Lung (tissue), 12 donors: ENCODE data around the gene TMEM161A. TPM values are rescaled to one million over a fixed set of nuclear protein-coding genes. Genes with fewer than 3 reads are reported as not detected.

Source experiments
- ATAC-seq: fragments of 200-7000 bp; cut with Tn5 transposase; one replicate; pipeline ENCODE4 v1.9.1; 2020; ENCODE audit warnings: moderate number of reproducible peaks; ENCODE audit not compliant: insufficient read depth, low FRiP score
- DNase-seq, 3 donors: peaks; one replicate each; pipeline ENCODE4 v3.0.0-alpha.2; 2013 to 2017
- H3K27ac ChIP-seq, 2 donors: one replicate each; pipeline ENCODE4 v1.5.1; 2013; ENCODE audit warnings: mild to moderate bottlenecking in 2 of 2, moderate library complexity in 2 of 2, control low read depth in 1 of 2, inconsistent platforms in 1 of 2, low read depth in 1 of 2, low read length in 1 of 2
- H3K27me3 ChIP-seq, 3 donors: one replicate each; pipeline ENCODE4 v1.5.1; 2013; ENCODE audit warnings: low read length in 2 of 3; ENCODE audit not compliant: control insufficient read depth in 3 of 3, insufficient read depth in 3 of 3
- H3K36me3 ChIP-seq, 4 donors: one replicate each; pipeline ENCODE4 v1.5.1; 2013; ENCODE audit warnings: low read length in 4 of 4, mild to moderate bottlenecking in 1 of 4, moderate library complexity in 1 of 4; ENCODE audit not compliant: control insufficient read depth in 4 of 4, insufficient read depth in 4 of 4
- H3K4me1 ChIP-seq, 5 donors: one replicate each; pipeline ENCODE4 v1.5.1; 2013; ENCODE audit warnings: low read length in 5 of 5, mild to moderate bottlenecking in 2 of 5, moderate library complexity in 1 of 5; ENCODE audit not compliant: control insufficient read depth in 5 of 5, insufficient read depth in 5 of 5
- H3K4me3 ChIP-seq: one replicate; pipeline ENCODE4 v1.5.1; 2013; ENCODE audit warnings: mild to moderate bottlenecking, control low read depth, moderate library complexity
- H3K9ac ChIP-seq, 2 donors: one replicate each; pipeline ENCODE4 v1.5.1; 2013; ENCODE audit warnings: low read length in 2 of 2, control low read depth in 1 of 2; ENCODE audit not compliant: insufficient read depth in 1 of 2
- H3K9me3 ChIP-seq, 4 donors: one replicate each; pipeline ENCODE4 v1.5.1; 2013; ENCODE audit warnings: low read length in 3 of 4, mild to moderate bottlenecking in 1 of 4, moderate library complexity in 1 of 4; ENCODE audit not compliant: control insufficient read depth in 4 of 4, insufficient read depth in 3 of 4
- WGBS, 2 donors: extraction: QIAGEN DNeasy Blood & Tissue Kit; methylation state at CpG; one replicate each; pipeline ENCODE4 v1.1.7; 2013; 5-methylcytosine and 5-hydroxymethylcytosine counted together
- polyA plus RNA-seq, 2 donors: library from polyadenylated mRNA; stranded (reverse); fragments of 200-250 nt; gene quantifications; one replicate each; pipeline ENCODE4 v1.2.1, GENCODE V29; 2013
- total RNA-seq, 2 donors: library from RNA; depleted of rRNA in 1 of 2; stranded (reverse); fragments of >200 nt in 1 of 2; gene quantifications; one replicate each; pipeline ENCODE4 v1.2.1, GENCODE V29; 2014 to 2021
- TF ChIP-seq, protein P1 (sequence below): IDR thresholded peaks from 2 replicates; pipeline ENCODE4 v1.5.1; 2012; ENCODE audit warnings: mild to moderate bottlenecking; ENCODE audit errors: control extremely low read depth, extremely low read depth
- donor health status: control.
- donor health status: control.
- donor health status: Bipolar disorder and iron deficiency.
- donor health status: healthy.
- donor health status: DM: yes; HTN: yes; CAD: no.

The TMEM161A gene
- total and polyA plus RNA-seq, 4 donors: 18.1 to 32.2 (median 23.1) TPM

DNA sequence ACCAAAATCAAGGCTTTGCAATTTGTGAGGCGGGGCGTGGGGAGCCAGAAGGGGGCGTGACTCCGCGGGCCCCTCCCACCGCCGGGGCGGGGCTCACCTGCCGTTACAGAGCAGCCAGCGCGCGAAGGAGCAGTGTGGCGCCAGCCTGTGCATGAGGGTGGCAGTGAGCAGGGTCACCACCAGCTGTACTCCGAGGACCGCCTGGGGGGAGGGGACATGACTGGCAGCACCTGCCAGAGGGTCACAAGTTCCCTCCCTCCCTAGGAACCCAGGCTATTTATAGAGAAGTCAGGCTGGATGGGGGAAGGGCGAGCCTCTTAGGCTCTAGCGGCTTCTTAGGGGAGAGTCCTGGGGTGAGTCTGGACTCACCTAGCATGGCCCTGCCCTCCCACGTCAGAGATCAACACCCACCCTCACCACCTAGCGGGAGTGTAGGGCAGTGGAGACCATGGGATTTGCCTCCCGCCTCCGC lies 3.6 kb downstream of the TMEM161A start:
- WGBS, 2 donors: 27 to 38% methylated on average over 21 of the region's 21 CpGs
- Histone ChIP-seq H3K36me3 (peaks cover 0 to 4% (median 0%) of the 10 kb centered on the region in 4 donors), H3K27me3 (no peaks in the 10 kb centered on the region), H3K9me3 (peaks cover 0 to 12% (median 4%) of the 10 kb centered on the region in 4 donors), H3K4me3 (no peak overlapping the region), H3K9ac (no peak overlapping the region), H3K4me1 (peaks cover 0 to 7% (median 2%) of the 10 kb centered on the region in 5 donors), H3K27ac (no peak overlapping the region)
- ATAC-seq (no peak), DNase-seq (peak; percentile 39 to 53 (median 47))
- TF ChIP-seq, protein P1, sequence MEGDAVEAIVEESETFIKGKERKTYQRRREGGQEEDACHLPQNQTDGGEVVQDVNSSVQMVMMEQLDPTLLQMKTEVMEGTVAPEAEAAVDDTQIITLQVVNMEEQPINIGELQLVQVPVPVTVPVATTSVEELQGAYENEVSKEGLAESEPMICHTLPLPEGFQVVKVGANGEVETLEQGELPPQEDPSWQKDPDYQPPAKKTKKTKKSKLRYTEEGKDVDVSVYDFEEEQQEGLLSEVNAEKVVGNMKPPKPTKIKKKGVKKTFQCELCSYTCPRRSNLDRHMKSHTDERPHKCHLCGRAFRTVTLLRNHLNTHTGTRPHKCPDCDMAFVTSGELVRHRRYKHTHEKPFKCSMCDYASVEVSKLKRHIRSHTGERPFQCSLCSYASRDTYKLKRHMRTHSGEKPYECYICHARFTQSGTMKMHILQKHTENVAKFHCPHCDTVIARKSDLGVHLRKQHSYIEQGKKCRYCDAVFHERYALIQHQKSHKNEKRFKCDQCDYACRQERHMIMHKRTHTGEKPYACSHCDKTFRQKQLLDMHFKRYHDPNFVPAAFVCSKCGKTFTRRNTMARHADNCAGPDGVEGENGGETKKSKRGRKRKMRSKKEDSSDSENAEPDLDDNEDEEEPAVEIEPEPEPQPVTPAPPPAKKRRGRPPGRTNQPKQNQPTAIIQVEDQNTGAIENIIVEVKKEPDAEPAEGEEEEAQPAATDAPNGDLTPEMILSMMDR: no peak

DNA sequence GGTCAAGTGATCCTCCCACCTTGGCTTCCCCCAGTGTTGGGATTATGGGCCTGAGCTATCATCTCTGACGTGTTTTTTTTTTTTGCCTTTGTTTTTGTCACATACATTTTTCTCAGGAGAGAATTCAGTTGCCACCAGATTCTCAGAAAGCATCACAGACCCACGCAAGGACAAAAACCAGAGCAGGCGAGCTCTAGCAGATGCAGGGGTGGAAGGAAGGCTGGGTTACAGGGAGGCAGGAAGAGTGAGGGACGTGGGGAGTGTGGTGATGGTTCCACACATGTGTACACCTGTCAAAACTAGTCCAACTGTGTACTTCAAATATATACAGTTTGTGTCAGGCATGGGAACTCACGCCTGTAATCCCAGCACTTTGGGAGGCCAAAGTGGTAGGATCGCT lies 4.3 kb downstream of the TMEM161A start:
- no peak overlapping the region for H3K27ac ChIP-seq
- DNase-seq: no peak
- H3K27me3 ChIP-seq: no peaks in the 10 kb centered on the region
- TF ChIP-seq, protein P1: no peak
- H3K4me1 ChIP-seq: peaks cover 0 to 7% (median 2%) of the 10 kb centered on the region in 5 donors
- H3K9me3 ChIP-seq: peaks cover 0 to 12% (median 4%) of the 10 kb centered on the region in 4 donors
- peaks cover 0 to 4% (median under 1%) of the 10 kb centered on the region in 4 donors for H3K36me3 ChIP-seq
- no peak overlapping the region for H3K4me3 ChIP-seq
- no peak overlapping the region for H3K9ac ChIP-seq
- no peak for ATAC-seq
- WGBS, 2 donors: 90 to 91% methylated on average over 6 of the region's 6 CpGs

DNA sequence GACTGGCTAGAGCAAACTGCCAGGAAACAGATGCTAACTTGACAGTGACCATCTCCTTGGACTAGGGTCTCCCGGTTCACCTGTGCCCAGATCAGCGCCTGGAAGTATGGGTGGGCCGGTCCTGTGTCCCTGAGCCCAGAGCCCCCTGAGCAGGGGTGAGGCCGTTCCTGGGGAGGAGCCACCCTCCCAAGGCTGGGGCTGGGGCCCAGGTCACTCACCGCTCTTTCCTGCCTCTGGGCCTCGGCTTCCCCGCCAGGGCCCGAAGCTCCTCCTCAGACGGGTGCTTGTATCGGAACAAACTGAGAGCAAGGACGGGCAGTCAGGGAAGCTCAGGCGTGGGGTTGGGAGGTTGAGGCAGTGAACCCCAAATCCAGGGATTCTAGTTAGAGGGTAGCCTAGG lies 5.4 kb downstream of the TMEM161A start:
- Histone ChIP-seq H3K9me3 (peaks cover 0 to 12% (median 4%) of the 10 kb centered on the region in 4 donors), H3K36me3 (peaks cover 0 to 4% (median under 1%) of the 10 kb centered on the region in 4 donors), H3K27me3 (no peaks in the 10 kb centered on the region), H3K4me3 (no peak overlapping the region), H3K4me1 (peaks cover 0 to 7% (median 2%) of the 10 kb centered on the region in 5 donors), H3K9ac (no peak overlapping the region), H3K27ac (no peak overlapping the region)
- DNase-seq: no peak
- 97 to 98% methylated on average over 12 of the region's 12 CpGs for WGBS, 2 donors
- TF ChIP-seq, protein P1: no peak
- ATAC-seq: no peak

DNA sequence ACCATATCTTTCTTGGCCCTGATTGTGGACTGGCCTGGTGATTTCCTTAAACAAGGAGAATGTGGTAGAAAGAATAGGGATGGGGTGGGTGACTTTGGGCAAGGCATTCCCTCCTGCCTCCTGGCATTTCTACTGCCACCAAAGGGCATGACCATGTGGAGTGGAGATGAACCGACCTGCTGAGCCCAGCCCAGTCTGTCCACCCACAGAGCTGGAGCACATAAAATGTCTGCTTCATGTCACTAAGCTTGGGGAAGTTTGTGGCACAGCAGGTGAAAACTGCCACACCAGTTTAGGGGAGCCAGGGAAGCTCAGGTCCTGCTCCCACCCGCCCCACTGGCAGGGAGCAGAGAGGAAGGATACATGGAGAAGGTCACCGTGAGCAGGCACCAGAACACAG lies 6.3 kb downstream of the TMEM161A start:
- TF ChIP-seq, protein P1: no peak
- DNase-seq (no peak), ATAC-seq (no peak)
- Histone ChIP-seq H3K27ac (no peak overlapping the region), H3K9me3 (peaks cover 0 to 12% (median 4%) of the 10 kb centered on the region in 4 donors), H3K36me3 (peaks cover 0 to 4% (median under 1%) of the 10 kb centered on the region in 4 donors), H3K4me1 (peaks cover 0 to 3% (median 0%) of the 10 kb centered on the region in 5 donors), H3K9ac (no peak overlapping the region), H3K27me3 (no peaks in the 10 kb centered on the region), H3K4me3 (no peak overlapping the region)
- 78 to 100% methylated on average over 3 of the region's 3 CpGs for WGBS, 2 donors
